Activated CD4-positive, alpha-beta T cell treated with anti-CD3 and anti-CD28 coated beads, Interleukin-2, amount 50 U/mL, for 4 hours (primary cell): ENCODE measurements around the gene SHROOM3.

Experiments
- DNase-seq, 2 experiments: peaks; one replicate each; pipeline ENCODE4 v3.0.0-alpha.2; 2020

SHROOM3 gene

DNA sequence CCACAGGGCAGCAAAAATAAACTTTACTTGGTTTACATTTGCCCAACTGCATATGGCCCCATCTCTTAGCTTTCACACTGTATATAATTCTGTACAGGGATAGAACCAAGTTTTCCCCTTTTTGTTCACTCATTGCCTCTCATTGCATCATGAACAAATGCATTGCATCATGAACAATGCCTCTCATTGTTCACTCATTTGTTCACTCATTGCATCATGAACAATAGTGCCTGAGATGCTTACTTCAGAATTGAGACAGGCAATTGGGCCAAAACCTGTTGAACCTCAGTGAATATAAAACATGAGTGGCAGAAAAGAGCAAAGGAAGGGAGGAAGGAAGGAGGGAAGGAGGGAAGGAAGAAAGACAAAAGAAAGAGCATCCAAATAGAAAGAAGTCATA is 364.7 kb downstream of the SHROOM3 start:
- no peak for DNase-seq

DNA sequence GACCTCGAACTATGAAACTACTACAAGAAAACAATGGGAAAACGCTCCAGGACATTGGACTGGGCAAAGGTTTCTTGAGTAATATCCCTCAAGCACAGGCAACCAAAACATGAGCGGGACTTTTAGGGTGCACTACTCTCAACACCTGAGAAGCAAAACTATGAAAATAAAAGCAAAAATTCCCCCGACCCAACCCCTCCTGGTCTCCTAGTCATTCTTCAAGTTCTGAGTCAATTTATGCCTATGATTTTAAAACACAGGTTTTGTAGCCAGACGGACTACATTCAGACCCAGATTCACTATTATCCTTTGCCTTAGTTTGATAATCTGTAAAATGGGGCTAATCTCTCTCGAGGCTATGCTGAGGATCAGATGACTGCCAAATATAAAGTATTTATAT is 365.9 kb downstream of the SHROOM3 start:
- no peak for DNase-seq

DNA sequence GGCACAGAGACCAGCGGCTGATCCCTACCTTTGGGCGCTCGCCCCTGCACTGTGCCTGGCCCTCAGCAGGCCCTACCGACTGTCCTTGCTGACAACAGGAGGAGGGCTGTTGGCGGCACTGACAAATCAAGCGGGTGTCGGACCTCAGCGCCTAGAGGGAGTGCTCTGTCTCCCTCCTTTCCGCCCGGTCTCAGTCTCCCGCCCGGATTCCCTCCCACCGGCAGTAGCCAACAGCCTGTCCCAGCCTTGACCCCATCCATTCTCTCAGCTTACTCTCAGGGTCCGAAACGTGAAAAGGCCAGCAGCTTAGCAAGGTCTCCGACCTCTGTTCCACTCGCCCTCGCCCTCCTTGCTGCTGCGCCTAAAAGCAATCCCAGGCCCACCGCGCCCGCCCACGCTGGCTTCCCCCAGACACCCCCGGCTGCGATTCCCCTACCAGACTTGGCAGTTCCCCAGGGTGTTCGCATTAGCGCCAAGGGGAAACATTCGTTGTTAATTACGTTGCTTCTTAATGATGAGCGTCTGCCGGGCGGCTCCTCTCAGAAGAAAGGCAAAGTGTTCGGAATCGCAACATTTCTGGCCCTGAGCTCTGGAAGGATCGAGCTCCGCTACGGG is 366.7 kb downstream of the SHROOM3 start:
- DNase-seq: no peak

DNA sequence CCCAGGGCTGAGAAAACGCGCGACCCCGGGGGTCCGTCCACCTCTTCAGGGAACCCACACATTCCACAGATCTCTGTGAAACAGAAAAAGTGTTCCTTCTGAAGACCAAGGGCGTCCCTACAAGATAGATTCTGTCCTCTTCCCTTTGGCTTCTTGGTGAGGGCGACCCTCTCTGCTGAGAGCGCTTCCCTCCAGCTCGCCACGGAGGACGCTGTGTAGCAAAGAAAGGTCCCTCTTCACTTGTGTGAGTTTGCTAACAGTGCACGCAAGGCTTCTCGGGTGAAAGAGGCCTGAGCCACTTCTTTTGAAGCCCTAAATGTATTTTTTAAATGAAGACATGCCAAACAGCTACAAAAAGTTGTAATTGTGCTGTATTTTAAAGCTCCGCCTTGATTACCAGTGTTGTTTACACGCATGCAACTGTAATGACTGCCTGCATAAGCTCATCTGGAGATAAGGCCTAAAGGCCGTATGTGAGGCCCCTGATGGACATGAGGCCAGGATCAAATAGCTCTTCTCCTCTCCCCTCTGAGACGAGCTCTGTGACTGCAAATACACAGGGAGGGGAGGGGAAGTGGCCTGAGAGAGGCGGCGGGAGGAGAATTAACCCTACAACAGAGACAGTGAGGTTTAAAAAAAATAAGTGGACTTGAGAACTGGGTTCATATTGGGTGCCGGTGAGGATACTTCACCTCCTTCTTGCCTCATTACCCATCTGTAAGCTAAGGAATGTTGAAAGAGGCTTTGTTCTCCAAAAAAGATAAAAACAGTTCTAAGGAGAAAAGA is 367.4 kb downstream of the SHROOM3 start:
- DNase-seq: no peak

DNA sequence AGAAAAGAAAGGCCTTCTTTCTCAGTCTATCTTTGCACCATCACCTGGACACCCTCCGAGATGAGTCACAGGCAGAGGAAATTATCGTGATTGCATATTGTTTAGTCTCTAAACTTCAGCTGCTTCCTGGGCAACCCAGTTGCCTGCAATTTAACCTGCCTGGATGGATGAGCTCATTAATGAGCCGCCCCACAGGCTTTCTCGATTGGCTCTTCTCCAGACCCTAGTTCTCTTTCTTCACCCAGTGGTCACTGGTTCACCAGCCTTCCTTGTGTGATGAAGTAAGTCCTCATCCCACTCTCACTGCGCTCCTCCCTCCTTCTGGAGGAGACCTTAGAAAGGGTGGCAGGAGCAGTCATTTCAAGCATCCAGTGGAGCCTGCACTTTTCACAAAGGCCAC is 368.5 kb downstream of the SHROOM3 start:
- no peak for DNase-seq

DNA sequence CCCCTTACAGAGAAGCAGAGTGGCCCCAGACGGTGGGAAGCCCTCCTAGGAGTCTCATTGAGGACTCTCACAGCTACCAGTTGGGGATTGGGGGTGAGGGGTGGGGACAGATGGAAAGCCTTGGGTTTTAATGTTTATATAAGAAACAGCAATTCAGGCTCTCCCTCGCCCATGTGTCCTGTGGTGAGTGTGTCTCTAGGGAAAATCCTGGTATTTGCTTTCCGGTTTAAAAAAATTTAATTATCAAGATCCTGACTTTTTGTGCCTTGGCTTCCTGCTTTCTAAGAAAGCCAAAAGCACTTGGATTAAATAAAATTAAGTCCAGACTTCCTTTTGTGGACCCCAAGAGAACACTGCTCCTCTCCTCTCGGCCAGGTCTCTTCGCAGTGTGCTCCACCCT is 369.1 kb downstream of the SHROOM3 start:
- DNase-seq: no peak

DNA sequence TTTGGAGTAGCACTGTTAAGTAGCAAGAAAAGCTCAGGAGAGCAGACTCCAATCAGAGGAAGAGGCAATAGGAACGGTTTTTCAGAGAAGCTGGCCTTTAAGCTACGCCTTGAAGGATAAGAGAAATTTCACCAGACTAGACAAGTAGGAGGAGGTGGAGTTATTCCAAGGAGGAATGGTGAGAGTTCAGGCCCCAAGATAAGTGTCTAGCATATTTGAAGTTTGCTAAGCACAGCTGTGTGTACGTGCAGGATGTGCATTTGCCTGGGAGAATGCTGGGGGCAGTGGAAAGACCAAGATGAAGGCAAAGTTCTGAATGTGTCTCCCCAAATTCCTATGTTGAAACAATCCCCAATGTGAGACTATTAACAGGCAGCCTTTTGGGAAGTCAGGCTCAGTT is 371.3 kb downstream of the SHROOM3 start:
- no peak for DNase-seq

DNA sequence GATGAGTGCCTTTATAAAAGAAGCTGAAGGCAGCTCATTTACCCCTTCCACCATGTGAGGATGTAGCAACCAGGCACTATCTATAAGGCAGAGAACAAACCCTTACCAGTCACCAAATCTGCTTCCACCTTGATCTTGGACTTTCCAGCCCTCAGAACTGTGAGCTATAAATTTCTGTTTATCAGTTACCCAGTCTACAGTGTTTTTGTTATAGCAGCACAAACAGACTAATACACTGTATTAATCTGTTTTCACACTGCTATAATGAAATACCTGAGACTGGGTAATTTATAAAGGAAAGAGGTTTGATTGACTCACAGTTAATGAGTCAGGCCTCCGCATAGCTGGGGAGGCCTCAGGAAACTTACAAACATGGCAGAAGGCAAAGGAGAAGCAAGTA is 371.7 kb downstream of the SHROOM3 start:
- no peak for DNase-seq

DNA sequence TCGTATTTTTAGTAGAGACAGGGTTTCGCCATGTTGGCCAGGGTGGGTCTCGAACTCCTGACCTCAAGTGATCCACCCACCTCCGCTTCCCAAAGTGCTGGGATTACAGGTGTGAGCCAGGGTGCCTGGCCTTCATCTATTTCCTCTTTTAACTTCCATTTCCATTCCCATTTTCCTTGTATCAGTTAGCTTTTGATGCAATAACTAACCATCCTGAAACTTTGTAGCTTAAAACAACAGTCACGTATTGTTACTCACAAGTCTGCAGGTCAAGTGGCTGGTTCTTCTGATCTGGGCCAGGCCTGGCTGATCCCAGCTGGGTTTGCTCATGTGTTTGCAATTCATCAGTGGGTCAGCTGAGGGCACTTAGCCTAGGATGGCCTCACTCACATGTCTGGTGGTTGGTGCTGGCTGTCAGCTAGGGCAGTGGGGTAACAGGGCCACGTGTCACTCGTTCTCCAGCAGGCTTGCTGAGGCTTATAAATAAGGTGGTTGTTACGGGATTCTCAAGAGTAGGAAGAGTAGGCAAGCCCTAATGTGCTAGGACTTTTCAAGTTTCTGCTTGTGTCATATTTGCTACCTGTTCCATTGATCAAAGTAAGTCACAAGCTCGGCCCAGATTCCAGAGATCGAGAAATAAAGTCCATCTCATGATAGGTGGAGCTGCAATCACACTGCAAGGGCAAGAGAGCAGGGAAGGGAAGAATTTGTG is 374.7 kb downstream of the SHROOM3 start:
- no peak for DNase-seq

DNA sequence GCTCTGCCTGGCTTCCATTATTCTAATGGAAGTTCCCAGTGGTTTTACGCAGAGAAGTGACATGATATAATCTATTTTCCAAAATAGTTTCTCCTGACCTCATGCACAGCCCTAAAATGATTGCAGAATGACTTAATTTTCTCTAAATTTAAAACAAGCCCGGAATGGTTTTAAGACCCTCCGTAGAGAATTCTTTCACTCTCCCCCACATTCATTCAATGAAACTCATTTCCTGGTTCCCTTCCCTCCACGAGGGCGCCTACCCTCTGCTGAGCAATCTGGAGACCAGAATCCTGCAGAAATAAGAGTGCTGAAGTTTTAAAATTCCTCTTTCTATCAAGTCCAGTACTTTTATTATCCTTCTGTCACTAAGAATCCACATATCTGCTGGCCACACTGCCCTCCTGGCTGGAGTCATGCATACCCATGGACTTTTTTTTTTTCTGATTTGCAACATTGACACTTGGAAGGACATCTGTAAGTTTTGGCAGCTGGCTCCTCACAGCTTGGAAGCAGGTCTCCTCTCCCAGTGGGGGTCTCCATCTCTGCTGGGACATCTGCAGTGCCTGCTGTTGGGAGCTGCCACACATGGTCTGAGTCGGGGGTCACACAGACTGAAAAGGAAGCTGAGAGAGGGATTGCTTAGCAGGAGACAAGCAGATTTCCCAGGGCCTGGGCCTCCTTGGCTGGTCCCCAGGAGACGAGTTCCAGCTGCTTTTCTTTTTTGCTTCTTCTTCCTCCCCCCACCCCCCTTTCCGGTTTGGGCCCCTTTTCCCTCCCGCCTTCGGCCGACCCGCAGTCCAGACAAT is 376.8 kb downstream of the SHROOM3 start:
- no peak for DNase-seq

DNA sequence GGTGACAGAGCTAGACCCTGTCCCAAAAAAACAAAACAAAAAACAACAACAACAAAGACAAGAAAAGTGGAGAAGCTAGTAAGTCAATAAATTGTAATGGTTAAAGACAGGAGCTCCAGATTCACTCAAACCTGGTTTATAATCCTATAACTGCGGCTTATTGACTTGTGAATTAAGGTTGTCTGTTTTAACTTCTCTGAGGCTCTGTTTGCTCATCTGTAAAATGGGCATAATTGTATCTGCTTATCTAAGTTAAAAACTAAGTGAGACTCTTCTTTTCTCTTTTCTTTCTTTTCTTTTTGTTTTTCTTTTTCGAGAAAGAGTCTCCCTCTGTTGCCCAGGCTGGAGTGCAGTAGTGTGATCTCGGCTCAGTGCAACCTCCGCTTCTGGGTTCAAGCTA is 378.0 kb downstream of the SHROOM3 start:
- no peak for DNase-seq

DNA sequence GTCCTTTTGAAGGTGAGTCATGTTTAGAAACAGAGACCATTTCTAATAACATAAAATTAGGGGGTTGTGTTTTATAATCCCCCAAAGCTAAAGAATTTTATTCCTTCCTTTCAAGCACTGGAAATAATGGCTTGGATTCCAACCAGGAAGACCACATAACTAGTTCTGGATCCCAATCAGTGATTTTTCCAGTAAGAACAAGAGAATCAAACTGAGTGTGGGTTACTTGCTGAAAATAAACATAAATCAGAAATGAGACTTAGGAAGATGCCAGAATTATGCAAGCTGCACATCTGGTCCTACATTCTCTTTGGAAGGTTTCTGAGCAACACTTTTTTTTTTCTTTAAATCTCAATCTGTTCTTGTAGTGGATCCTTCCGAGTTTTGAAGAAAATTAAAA is 386.6 kb downstream of the SHROOM3 start:
- DNase-seq: no peak

DNA sequence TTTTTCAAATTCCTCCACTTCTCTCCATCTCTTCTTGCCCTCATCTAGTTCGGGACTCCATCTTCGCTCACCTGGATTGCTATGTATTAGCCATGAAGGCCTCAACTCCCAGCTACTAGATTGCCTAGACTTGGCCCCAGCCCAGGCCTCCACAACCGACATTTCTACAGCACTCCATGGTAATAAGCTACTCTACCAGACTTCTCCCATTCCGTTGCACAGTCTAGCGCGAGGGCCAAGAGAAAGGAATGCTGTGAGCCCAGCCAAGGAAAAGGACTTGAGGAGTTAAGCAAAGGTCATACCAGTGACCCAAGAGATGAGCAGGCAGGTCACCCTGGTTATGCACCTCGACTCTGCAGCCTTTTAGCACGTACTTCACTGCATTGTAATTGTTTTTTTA is 387.3 kb downstream of the SHROOM3 start:
- no peak for DNase-seq

DNA sequence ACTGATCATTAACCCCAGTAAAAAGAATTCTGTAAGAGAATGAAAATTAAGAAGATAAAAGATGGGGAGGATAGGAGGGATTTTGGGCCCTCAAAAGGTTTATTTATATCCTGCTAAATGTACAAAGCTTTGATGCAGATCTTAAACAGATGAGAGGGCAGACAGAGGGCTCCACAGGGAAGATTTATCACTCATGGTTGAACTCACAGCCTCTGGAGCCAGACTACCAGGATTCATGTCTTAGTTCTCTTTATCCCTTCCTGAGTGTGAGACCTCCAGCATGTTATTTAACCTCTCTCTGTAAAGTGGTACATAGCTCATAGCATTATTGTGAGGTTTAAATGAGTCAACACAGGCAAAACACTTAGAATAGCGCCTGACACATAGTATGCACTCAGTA is 388.5 kb downstream of the SHROOM3 start:
- DNase-seq: no peak

DNA sequence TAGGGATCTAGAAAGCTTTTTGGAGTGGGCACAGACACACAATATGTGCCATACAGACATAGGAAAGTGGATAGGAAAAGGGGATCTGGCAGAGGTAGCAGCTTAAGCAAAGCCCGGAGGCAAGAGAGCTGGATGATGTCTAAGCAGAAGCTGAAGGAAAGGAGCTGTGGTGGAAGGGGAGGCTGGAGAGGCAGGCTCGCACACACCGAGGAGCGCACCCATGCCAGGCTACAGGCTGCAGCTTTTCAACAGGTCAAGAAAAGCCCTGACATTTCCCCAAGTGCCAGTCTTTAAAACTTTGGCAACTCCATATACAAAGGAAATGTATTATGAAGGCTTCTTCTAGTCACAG is 395.6 kb downstream of the SHROOM3 start:
- DNase-seq: no peak

DNA sequence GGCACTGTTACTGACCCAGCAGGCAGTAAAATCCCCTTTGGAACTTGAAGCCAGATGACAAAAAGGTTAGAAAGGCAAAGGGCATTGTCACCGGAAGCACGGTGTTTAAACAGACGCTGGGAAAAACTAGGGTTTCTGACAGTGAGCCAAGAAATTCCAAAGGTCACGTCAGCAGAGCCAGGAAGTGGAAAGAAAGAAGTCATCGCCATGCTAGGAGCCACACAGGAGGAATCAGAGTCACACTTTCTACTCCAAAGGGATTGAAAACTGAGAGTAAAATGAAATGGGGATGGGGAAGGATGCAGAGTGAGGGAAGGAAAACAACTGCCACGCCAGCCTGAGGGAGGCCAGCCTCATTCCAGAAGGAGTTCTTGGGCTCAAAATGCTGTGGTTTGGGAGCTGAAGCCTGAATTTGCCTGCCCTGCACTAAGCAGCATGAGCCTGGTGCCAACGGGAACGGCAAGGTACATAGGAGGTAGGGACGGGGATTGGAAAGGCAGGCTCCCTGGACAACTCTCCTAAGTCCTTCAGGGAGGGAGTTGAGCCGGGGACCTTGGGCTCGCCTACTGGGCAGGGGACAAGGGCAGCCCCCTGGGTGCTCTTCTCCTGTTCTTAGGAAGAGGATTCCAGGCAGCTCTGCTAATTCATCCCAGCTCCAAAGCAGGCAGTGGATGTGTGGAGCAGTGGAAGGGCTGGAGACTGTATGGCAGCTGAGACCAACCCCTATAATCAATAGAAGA is 396.1 kb downstream of the SHROOM3 start:
- DNase-seq: no peak

DNA sequence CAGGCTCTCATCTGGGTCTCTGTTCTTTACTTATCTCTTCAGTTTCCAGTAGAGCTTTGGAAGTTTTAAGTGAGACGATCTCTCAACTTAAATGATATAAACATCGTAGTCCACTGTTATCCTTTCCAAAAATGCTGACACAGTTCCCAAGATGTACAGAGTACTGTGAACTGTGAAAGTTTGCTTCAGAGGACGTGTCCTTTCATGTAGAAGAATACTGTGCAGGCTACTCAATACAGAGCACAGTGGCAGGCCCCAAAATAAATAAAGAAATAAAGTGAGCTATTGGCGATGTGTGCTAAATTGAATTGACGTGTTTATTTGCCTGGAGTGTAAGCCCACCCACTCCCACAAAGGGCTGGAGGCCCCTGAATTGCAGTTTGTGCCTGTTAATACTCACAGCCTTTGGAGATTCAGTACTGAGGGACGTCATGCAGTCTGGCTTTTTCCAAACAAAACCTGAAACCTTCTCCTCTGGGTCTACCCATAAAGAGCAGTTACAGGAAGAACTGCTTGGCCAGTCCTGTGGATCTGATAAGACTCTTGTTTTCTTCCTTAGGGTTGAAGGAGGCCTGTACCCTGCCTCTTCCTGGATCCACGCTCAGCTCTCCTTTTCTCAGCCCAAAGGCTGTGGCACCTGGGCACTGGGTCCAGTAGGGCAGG is 396.8 kb downstream of the SHROOM3 start:
- no peak for DNase-seq
